ENCODE results near the gene ADGRG4.
"Not testable (repeated sequence)": the region's sequence is repeated elsewhere in the genome, so short reads cannot be mapped to it uniquely, and the experiment has no call there.

ADGRG4 gene

GRCh38 chrX:136300721-136301120 is at the start of gene ADGRG4:
Gene ADGRG4, plus strand, starts transcription at chrX:136300963. Its CDS starts 7,815 bp downstream, at chrX:136308778.
- DNase-seq (ENCODE audit: low read depth); H3K4me3 ChIP-seq (ENCODE audit: low read depth, low read length): not testable (repeated sequence)

GRCh38 chrX:136251041-136251991 is 49.4 kb upstream of the ADGRG4 start, which contains the start of gene MAP7D3:
Gene MAP7D3, minus strand, starts transcription at chrX:136251400. Its CDS starts 42 bp downstream, at chrX:136251358.
- TF ChIP-seq CTCF (conservative IDR thresholded peaks at IDR 0.05; ENCODE audit: low read depth, low read length) = no peak
- peak; percentile 51 for DNase-seq (ENCODE audit: low read depth)
- H3K4me3 ChIP-seq (ENCODE audit: low read depth, low read length) = peak within 1 kb of the TSS; percentile 71

GRCh38 chrX:136255541-136255940 is 45.2 kb upstream of the ADGRG4 start:
- no peak overlapping the region for H3K4me3 ChIP-seq (ENCODE audit: low read depth, low read length)
- DNase-seq (ENCODE audit: low read depth) = no peak
- no peak for TF ChIP-seq CTCF (conservative IDR thresholded peaks at IDR 0.05; ENCODE audit: low read depth, low read length)

- H3K4me3 ChIP-seq (ENCODE audit: low read depth, low read length) = no peak overlapping the region
- DNase-seq (ENCODE audit: low read depth) = no peak
- TF ChIP-seq CTCF (conservative IDR thresholded peaks at IDR 0.05; ENCODE audit: low read depth, low read length) = no peak
Observed at GRCh38 chrX:136256026-136256425, 44.7 kb upstream of the ADGRG4 start.

GRCh38 chrX:136258951-136259350 is 41.8 kb upstream of the ADGRG4 start:
- no peak overlapping the region for H3K4me3 ChIP-seq (ENCODE audit: low read depth, low read length)
- DNase-seq (ENCODE audit: low read depth) = no peak
- TF ChIP-seq CTCF (conservative IDR thresholded peaks at IDR 0.05; ENCODE audit: low read depth, low read length) = no peak

GRCh38 chrX:136259543-136259942 is 41.2 kb upstream of the ADGRG4 start:
- no peak overlapping the region for H3K4me3 ChIP-seq (ENCODE audit: low read depth, low read length)
- peak; percentile 78 for DNase-seq (ENCODE audit: low read depth)
- no peak for TF ChIP-seq CTCF (conservative IDR thresholded peaks at IDR 0.05; ENCODE audit: low read depth, low read length)

- DNase-seq (ENCODE audit: low read depth) = peak; percentile 83
- TF ChIP-seq CTCF (conservative IDR thresholded peaks at IDR 0.05; ENCODE audit: low read depth, low read length) = no peak
Observed at GRCh38 chrX:136260776-136261175, 40.0 kb upstream of the ADGRG4 start.

More at GRCh38 chrX:136260776-136261175, 40.0 kb upstream of the ADGRG4 start:
- no peak overlapping the region for H3K4me3 ChIP-seq (ENCODE audit: low read depth, low read length)

All from choroid plexus epithelial cell (primary cell).